OCI-LY3 (cell line): ENCODE measurements around the gene ATF7IP2.

Source experiments
- EZH2phosphoT487 ChIP-seq: fragments of 200-600 bp; shearing (Covaris generic); IDR thresholded peaks from 2 replicates; pipeline ENCODE4 v1.6.1; 2018; ENCODE audit warnings: antibody characterized with exemption, mixed run types, low read depth
- TF ChIP-seq, protein P1 (sequence below): fragments of 200-600, 300-600 bp; sonication (generic); IDR thresholded peaks from 2 replicates; pipeline ENCODE4 v1.5.1; 2014; ENCODE audit warnings: antibody characterized with exemption, low read length, low read depth

DNA sequence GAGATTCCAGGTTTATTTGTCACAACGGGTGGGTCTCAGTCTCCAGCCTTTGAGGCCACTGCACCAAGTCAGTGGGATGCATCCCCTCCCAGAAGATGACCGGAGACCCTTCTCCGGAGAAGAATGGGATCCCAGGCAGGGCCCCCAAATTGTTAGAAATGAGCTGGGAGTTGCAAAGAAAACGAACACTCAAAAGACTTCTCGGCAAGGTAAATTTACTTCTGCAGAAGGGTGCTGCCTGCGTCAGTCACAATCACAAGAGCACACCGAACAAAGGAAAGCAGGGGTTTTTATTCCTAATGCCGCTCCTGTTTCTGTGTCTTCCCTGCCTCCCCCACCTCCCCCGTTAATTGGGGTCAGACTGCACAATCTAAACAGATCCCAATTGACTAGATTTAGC is 61.4 kb downstream of the ATF7IP2 start:
- TF ChIP-seq EZH2phosphoT487 = no peak
- TF ChIP-seq, protein P1, sequence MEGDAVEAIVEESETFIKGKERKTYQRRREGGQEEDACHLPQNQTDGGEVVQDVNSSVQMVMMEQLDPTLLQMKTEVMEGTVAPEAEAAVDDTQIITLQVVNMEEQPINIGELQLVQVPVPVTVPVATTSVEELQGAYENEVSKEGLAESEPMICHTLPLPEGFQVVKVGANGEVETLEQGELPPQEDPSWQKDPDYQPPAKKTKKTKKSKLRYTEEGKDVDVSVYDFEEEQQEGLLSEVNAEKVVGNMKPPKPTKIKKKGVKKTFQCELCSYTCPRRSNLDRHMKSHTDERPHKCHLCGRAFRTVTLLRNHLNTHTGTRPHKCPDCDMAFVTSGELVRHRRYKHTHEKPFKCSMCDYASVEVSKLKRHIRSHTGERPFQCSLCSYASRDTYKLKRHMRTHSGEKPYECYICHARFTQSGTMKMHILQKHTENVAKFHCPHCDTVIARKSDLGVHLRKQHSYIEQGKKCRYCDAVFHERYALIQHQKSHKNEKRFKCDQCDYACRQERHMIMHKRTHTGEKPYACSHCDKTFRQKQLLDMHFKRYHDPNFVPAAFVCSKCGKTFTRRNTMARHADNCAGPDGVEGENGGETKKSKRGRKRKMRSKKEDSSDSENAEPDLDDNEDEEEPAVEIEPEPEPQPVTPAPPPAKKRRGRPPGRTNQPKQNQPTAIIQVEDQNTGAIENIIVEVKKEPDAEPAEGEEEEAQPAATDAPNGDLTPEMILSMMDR = no peak
